Panc1 (cell line): ENCODE results near the gene PLCL1. TPM values are rescaled to one million over a fixed set of nuclear protein-coding genes. Genes with fewer than 3 reads are reported as not detected.

Experiments
- ATAC-seq: fragments of 200-7000 bp; cut with Tn5 transposase; 2 replicates; pipeline ENCODE4 v1.9.1; 2020; ENCODE audit warnings: mild to moderate bottlenecking, moderate library complexity
- BruUV-seq: library from RNA; stranded (reverse); fragments of 400-500 nt; replicated peaks from 2 replicates; lab custom pipeline; 2021; lab: Mats Ljungman, UMichigan
- CTCF ChIA-PET: fragments of 300-600 bp; sonication (Branson Sonifier 250); formaldehyde crosslinking; loops from one replicate; lab custom pipeline; 2022; ENCODE audit warnings: antibody characterized with exemption; lab: Charles Lee
- POLR2A ChIA-PET: fragments of 300-600 bp; sonication (Branson Sonifier 250); formaldehyde crosslinking; loops from one replicate; lab custom pipeline; 2022; ENCODE audit warnings: antibody characterized with exemption; lab: Charles Lee
- DNase-seq: peaks from one replicate; pipeline ENCODE4 v3.0.0-alpha.2; 2010; ENCODE audit warnings: low read depth, low spot score
- H3K27ac ChIP-seq: 2 replicates; pipeline ENCODE4 v1.5.1; 2011; ENCODE audit warnings: mild to moderate bottlenecking, low read length, inconsistent platforms
- H3K27me3 ChIP-seq: fragments of 200-500 bp; sonication (Bioruptor generic); 2 replicates; pipeline ENCODE4 v1.6.0; 2014; ENCODE audit warnings: low read length, inconsistent platforms; ENCODE audit not compliant: control insufficient read depth, insufficient read depth
- H3K36me3 ChIP-seq: fragments of 200-500 bp; sonication (Bioruptor generic); 2 replicates; pipeline ENCODE4 v1.5.1; 2014; ENCODE audit warnings: inconsistent platforms, mild to moderate bottlenecking, low read length, moderate library complexity; ENCODE audit not compliant: control insufficient read depth, insufficient read depth
- H3K4me1 ChIP-seq: 2 replicates; pipeline ENCODE4 v1.5.1; 2011; ENCODE audit warnings: inconsistent platforms, mild to moderate bottlenecking, low read length, moderate library complexity; ENCODE audit not compliant: control insufficient read depth, insufficient read depth
- H3K4me3 ChIP-seq, 2 experiments: 2 replicates each; pipeline ENCODE4 v1.5.1; 2011 to 2012; ENCODE audit warnings: low read depth in 2 of 2, low read length in 2 of 2, mild to moderate bottlenecking in 2 of 2, inconsistent platforms in 1 of 2, moderate library complexity in 1 of 2
- H3K9me3 ChIP-seq: fragments of 200-500 bp; sonication (Bioruptor generic); 2 replicates; pipeline ENCODE4 v1.5.1; 2014; ENCODE audit warnings: low read depth, mild to moderate bottlenecking, inconsistent platforms, low read length, moderate library complexity; ENCODE audit not compliant: control insufficient read depth, insufficient read depth
- CTCF ChIP-seq: fragments of 450-650 bp; IDR thresholded peaks from 2 replicates; pipeline ENCODE4 v1.5.1; 2017; ENCODE audit warnings: mild to moderate bottlenecking
- POLR2AphosphoS5 ChIP-seq: IDR thresholded peaks from 2 replicates; pipeline ENCODE4 v1.6.1; 2012; ENCODE audit warnings: mild to moderate bottlenecking, low read depth, low read length, moderate library complexity
- REST ChIP-seq, 2 experiments: IDR thresholded peaks; 2 replicates each; pipeline ENCODE4 v1.6.1; 2011 to 2012; ENCODE audit warnings: low read depth in 2 of 2, control low read depth in 1 of 2, low read length in 1 of 2, mild to moderate bottlenecking in 1 of 2, moderate library complexity in 1 of 2; ENCODE audit not compliant: insufficient read depth in 1 of 2
- SIN3A ChIP-seq: IDR thresholded peaks from 2 replicates; pipeline ENCODE4 v1.6.1; 2012; ENCODE audit warnings: low read depth, mild to moderate bottlenecking, low read length, moderate library complexity, borderline replicate concordance; ENCODE audit not compliant: insufficient read depth
- TCF7L2 ChIP-seq: IDR thresholded peaks from 2 replicates; pipeline ENCODE4 v1.6.1; 2011; ENCODE audit warnings: mild to moderate bottlenecking, low read depth, low read length, inconsistent platforms
- in situ Hi-C: cut with HindIII; loops from 2 replicates; pipeline ENCODE4 v1.10.0; 2016; ENCODE audit warnings: low sequenced_read_pairs, low pct_unique_long_range_greater_than_20kb
- intact Hi-C: fragments of 100-400 bp; cut with micrococcal nuclease; formaldehyde crosslinking; loops from one replicate; pipeline ENCODE4 v1.10.0; 2022; ENCODE audit not compliant: unreplicated experiment
- total RNA-seq: library from RNA; stranded (reverse); gene quantifications from one replicate; pipeline ENCODE4 v1.2.1, GENCODE V29; 2021; ENCODE audit not compliant: unreplicated experiment

The PLCL1 gene
- total RNA-seq, 1 experiment from 2014 or later, result not detected

GRCh38 chr2:198077477-198077876 is 273.1 kb downstream of the PLCL1 start:
- no TSS peak for BruUV-seq
- in situ Hi-C loops, result no loop called here
- TF ChIP-seq SIN3A, result no peak

DNA sequence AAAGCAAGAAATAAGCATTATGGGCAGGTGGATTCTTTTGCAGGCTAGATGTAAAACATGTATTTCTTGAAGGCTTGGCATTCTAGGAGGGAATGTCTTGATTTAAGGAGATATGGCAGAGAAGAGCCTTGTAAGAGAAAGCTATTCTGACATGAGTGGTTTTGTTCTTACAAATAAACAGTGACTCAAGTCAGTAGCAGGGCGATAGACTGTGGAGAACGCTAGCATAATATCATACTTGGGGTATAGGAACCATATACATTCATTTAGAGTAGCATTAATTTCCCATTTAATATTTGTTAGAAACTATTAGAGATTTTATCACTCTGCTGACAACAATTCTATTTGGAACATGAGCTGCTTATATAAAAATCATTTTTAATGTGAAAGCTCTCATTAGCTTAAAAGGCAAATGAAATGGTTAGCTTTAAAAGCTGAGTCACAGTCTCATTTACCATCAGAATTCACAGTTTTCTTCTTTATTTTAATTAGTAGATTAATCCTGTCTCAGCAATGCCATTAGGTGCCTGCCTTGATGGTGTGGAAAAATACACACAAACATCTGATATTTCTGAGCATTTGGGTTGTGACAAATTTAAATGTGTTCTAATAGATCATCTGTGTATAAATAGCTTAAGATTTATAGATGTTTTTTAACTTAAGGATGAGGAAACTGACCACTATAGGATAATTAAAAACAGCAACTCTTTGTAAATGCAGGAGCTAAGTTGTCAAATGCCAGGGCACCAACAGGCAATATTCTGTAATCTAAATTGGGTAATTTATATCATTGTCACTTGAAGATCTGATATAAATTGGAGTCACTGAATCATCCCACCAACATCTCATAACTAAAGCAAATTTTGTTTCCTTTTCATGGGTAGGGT is 276.7 kb downstream of the PLCL1 start:
- CTCF ChIA-PET, result no interaction called here
- ATAC-seq (no peak), DNase-seq (no peak)
- no peak overlapping the region for H3K4me3 ChIP-seq
- POLR2A ChIA-PET, result no interaction called here
- H3K36me3 ChIP-seq, result no peaks in the 10 kb centered on the region
- TF ChIP-seq SIN3A, result no peak
- H3K27ac ChIP-seq, result no peak overlapping the region
- no peaks in the 10 kb centered on the region for H3K9me3 ChIP-seq
- H3K4me1 ChIP-seq, result no peaks in the 10 kb centered on the region
- no peaks in the 10 kb centered on the region for H3K27me3 ChIP-seq
- intact Hi-C loops (no loop called here), in situ Hi-C loops (no loop called here)
- BruUV-seq, result no TSS peak

More at GRCh38 chr2:198077477-198077876, 273.1 kb downstream of the PLCL1 start:
- DNase-seq, result no peak
- no peak for ATAC-seq
- H3K4me1 ChIP-seq, result no peaks in the 10 kb centered on the region
- POLR2A ChIA-PET, result no interaction called here
- CTCF ChIA-PET, result no interaction called here
- H3K4me3 ChIP-seq, result no peak overlapping the region
- H3K27me3 ChIP-seq, result peaks cover 2% of the 10 kb centered on the region; the same call in 1 of the 2 replicates
- intact Hi-C loops, result no loop called here
- no peaks in the 10 kb centered on the region for H3K9me3 ChIP-seq
- H3K27ac ChIP-seq, result no peak overlapping the region
- H3K36me3 ChIP-seq, result no peaks in the 10 kb centered on the region

- DNase-seq, result no peak
- BruUV-seq, result no TSS peak
- intact Hi-C loops (no loop called here), in situ Hi-C loops (no loop called here)
- POLR2A ChIA-PET, result no interaction called here
- TF ChIP-seq POLR2AphosphoS5 (no peak), TCF7L2 (no peak), REST (IDR thresholded peaks at IDR 0.05; ENCODE audit: insufficient read depth in 1 of 2, low read depth in 2 of 2, low read length in 1 of 2) (no peak), CTCF (no peak), SIN3A (no peak)
- Histone ChIP-seq H3K27me3 (no peaks in the 10 kb centered on the region), H3K4me1 (no peaks in the 10 kb centered on the region), H3K27ac (no peak overlapping the region), H3K36me3 (no peaks in the 10 kb centered on the region), H3K9me3 (no peaks in the 10 kb centered on the region), H3K4me3 (no peak overlapping the region)
- CTCF ChIA-PET, result no interaction called here
- no peak for ATAC-seq
Observed at GRCh38 chr2:198084156-198084555, 279.8 kb downstream of the PLCL1 start.
